ENCODE measurements around the gene ZFYVE21. TPM values are rescaled to one million over a fixed set of nuclear protein-coding genes. Genes with fewer than 3 reads are reported as not detected.

The ZFYVE21 gene
- total RNA-seq, result 100 to 1,000 TPM; 168 to 190 (median 177) TPM

DNA sequence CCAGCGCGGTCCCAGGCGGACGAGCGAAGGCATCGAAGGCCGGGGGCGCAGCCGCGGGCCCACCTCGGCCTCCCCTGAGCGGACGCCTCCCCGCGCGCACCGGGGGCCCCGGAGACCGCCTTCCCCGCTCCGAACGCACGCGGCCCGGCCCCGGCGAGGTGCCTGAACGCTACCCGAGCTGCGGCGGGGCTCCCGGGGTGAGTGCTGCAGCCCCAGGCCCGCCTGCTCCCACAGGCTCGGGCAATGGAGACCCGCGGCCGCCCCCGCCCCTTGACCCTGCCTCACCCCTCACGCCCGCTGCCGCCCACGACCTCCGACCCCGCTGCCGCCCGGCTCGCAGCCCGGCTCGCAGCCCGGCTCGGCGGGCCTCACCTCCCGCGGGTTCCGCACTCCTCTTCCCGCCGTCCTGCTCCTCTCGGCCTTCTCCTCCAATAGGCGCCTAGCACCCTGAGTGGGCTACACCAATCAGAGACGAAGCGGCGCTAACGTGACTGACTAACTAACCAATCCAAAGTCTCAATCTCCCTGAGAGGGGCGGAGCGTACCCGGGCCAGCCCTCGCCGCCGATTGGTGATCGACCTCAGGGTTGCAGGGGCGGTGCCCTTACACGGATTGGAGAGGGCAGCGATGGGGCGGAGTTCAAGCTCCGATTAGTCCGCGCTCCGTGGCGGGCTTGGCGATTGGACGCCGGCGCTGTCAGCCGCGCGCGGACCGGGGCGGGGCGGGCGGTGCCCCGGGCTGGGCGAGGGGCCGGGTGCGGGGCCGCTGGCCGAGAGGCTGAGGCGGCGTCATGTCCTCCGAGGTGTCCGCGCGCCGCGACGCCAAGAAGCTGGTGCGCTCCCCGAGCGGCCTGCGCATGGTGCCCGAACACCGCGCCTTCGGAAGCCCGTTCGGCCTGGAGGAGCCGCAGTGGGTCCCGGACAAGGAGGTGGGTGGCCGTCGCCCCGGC is at the start of gene ZFYVE21, which contains the start of gene XRCC3:
Gene ZFYVE21, plus strand, starts transcription at position 759 of the 949 bp plus-strand sequence. Its CDS starts 32 bp downstream, at position 791.
Gene XRCC3, minus strand, starts transcription at position 400 of the 949 bp plus-strand sequence. CDS start 4,364 bp downstream, outside the sequence.
- DNase-seq (ENCODE audit: low spot score in 2 of 2), result peak; percentile 100
- no peaks in the 10 kb centered on the region for H3K9me3 ChIP-seq
- 2% methylated on average over 17 of the region's 121 CpGs for WGBS
- TF ChIP-seq POLR2A (IDR thresholded peaks at IDR 0.05) (peak in 1 of 2 donors; percentile 73), POLR2AphosphoS5 (IDR thresholded peaks at IDR 0.05) (peak in 2 of 3 donors; percentile 4 to 68), EP300 (IDR thresholded peaks at IDR 0.05) (no peak)
- TF ChIP-seq, protein P1, sequence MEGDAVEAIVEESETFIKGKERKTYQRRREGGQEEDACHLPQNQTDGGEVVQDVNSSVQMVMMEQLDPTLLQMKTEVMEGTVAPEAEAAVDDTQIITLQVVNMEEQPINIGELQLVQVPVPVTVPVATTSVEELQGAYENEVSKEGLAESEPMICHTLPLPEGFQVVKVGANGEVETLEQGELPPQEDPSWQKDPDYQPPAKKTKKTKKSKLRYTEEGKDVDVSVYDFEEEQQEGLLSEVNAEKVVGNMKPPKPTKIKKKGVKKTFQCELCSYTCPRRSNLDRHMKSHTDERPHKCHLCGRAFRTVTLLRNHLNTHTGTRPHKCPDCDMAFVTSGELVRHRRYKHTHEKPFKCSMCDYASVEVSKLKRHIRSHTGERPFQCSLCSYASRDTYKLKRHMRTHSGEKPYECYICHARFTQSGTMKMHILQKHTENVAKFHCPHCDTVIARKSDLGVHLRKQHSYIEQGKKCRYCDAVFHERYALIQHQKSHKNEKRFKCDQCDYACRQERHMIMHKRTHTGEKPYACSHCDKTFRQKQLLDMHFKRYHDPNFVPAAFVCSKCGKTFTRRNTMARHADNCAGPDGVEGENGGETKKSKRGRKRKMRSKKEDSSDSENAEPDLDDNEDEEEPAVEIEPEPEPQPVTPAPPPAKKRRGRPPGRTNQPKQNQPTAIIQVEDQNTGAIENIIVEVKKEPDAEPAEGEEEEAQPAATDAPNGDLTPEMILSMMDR (IDR thresholded peaks at IDR 0.05), result no peak
- H3K4me1 ChIP-seq, result peaks cover 84% of the 10 kb centered on the region
- H3K27ac ChIP-seq, result peak within 1 kb of the TSS; percentile 94
- H3K4me3 ChIP-seq, result peak within 1 kb of the TSS; percentile 78
- no peaks in the 10 kb centered on the region for H3K36me3 ChIP-seq
- H3K27me3 ChIP-seq, result no peaks in the 10 kb centered on the region

DNA sequence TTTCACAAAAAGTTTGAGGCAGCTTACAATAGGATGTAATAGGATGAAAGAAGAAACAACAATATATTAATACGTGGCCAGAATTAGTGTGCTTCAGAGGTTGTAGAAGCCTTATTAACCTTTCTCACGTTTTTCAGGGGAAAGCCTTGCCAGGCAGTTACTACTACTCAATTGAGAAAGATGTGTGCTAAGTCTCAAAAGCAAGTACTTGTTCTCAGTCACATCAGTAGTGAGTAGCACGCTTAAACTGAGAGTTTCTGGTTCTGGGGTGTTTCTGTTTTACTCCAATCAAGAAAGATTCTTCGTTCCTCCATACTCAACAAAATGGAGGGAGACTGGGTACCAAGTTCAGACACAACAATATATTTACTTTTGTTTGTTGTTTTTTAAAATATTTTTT is 47.9 kb upstream of the ZFYVE21 start:
- H3K27me3 ChIP-seq, result no peaks in the 10 kb centered on the region
- no peaks in the 10 kb centered on the region for H3K4me1 ChIP-seq
- 82% methylated on average over 4 of the region's 4 CpGs for WGBS
- TF ChIP-seq, protein P1 (IDR thresholded peaks at IDR 0.05), result no peak
- no peak for TF ChIP-seq EP300 (IDR thresholded peaks at IDR 0.05)
- TF ChIP-seq POLR2A (IDR thresholded peaks at IDR 0.05), result no peak
- no peak for TF ChIP-seq POLR2AphosphoS5 (IDR thresholded peaks at IDR 0.05)
- H3K9me3 ChIP-seq, result no peaks in the 10 kb centered on the region
- H3K36me3 ChIP-seq, result peaks cover 92% of the 10 kb centered on the region
- H3K4me3 ChIP-seq, result no peak overlapping the region
- H3K27ac ChIP-seq, result no peak overlapping the region
- DNase-seq (ENCODE audit: low spot score in 2 of 2), result no peak

DNA sequence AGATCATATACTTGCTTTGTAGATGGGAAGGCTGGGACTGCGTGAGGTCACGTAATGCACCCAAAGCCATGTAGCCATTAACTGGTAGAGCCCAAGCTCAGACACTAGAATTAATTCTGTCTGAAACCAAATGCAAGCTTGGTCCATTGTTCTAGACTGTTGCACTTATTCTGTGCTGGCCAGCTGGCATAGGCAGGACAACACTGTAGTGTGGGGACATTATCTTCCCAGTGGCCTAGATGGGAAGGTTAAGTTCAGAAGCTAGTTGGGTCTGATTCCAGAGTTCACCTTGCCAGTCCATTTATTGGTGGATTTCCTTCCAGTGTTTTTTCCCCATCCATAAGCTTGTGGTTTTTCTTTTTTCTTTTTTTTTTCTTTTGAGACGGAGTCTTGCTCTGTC is 47.5 kb upstream of the ZFYVE21 start:
- peaks cover 92% of the 10 kb centered on the region for H3K36me3 ChIP-seq
- WGBS, result 100% methylated on average over 3 of the region's 3 CpGs
- no peaks in the 10 kb centered on the region for H3K9me3 ChIP-seq
- no peaks in the 10 kb centered on the region for H3K27me3 ChIP-seq
- no peak for TF ChIP-seq POLR2A (IDR thresholded peaks at IDR 0.05)
- no peak for TF ChIP-seq POLR2AphosphoS5 (IDR thresholded peaks at IDR 0.05)
- no peak for TF ChIP-seq EP300 (IDR thresholded peaks at IDR 0.05)
- TF ChIP-seq, protein P1 (IDR thresholded peaks at IDR 0.05), result no peak
- DNase-seq (ENCODE audit: low spot score in 2 of 2), result no peak
- H3K4me3 ChIP-seq, result no peak overlapping the region
- H3K27ac ChIP-seq, result no peak overlapping the region
- H3K4me1 ChIP-seq, result no peaks in the 10 kb centered on the region

DNA sequence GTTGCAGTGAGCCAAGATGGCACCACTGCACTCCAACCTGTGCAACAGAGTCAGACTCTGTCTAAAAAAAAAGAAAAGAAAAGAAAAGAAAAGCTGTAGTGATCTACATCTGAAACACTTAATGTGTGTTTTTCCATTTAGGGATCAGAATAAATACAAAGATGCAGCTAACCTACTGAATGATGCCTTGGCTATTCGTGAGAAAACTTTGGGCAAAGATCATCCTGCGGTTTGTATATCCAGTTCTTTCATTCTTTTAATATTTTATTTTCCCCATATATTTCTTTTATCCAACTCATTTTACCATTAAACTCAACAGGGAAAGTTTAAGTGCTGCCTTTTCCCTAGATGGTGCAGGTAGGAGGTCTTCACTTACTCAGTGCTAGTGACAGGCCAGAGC is 46.2 kb upstream of the ZFYVE21 start:
- no peak for DNase-seq (ENCODE audit: low spot score in 2 of 2)
- peaks cover 92% of the 10 kb centered on the region for H3K36me3 ChIP-seq
- no peaks in the 10 kb centered on the region for H3K27me3 ChIP-seq
- H3K9me3 ChIP-seq, result no peaks in the 10 kb centered on the region
- H3K4me3 ChIP-seq, result no peak overlapping the region
- no peaks in the 10 kb centered on the region for H3K4me1 ChIP-seq
- 96% methylated on average over 2 of the region's 2 CpGs for WGBS
- no peak for TF ChIP-seq EP300 (IDR thresholded peaks at IDR 0.05)
- TF ChIP-seq POLR2AphosphoS5 (IDR thresholded peaks at IDR 0.05), result no peak
- TF ChIP-seq, protein P1 (IDR thresholded peaks at IDR 0.05), result no peak
- no peak for TF ChIP-seq POLR2A (IDR thresholded peaks at IDR 0.05)
- no peak overlapping the region for H3K27ac ChIP-seq

DNA sequence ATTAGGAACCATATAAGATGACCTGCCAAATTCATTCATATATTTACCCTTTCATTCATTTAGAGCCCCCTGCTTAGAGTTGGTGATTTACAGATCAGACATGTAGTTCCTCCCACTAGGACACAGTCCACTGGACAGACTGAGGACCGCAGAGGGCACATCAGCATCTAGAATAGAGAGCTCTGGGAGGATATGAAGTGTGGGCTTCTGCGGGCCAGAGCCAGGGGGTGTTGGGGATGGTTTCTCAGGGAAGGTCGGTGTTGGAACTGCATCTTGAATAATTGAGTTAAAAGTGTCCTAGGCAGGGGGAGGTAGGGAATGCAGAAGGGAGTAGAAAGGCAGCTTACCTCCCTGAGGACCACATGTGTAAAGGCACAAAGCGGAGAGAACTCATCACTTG is 43.7 kb upstream of the ZFYVE21 start:
- no peak overlapping the region for H3K4me3 ChIP-seq
- DNase-seq (ENCODE audit: low spot score in 2 of 2), result peak in 1 of 2 donors; percentile 20
- no peaks in the 10 kb centered on the region for H3K27me3 ChIP-seq
- WGBS, result 98% methylated on average over 4 of the region's 4 CpGs
- TF ChIP-seq EP300 (IDR thresholded peaks at IDR 0.05) (no peak), POLR2A (IDR thresholded peaks at IDR 0.05) (no peak), POLR2AphosphoS5 (IDR thresholded peaks at IDR 0.05) (no peak)
- TF ChIP-seq, protein P1 (IDR thresholded peaks at IDR 0.05), result no peak
- H3K27ac ChIP-seq, result no peak overlapping the region
- H3K4me1 ChIP-seq, result no peaks in the 10 kb centered on the region
- no peaks in the 10 kb centered on the region for H3K9me3 ChIP-seq
- peaks cover 98% of the 10 kb centered on the region for H3K36me3 ChIP-seq
